GM21447 (cell line): ENCODE results near the gene FIBCD1.
"Not testable (repeated sequence)": the region's sequence is repeated elsewhere in the genome, so short reads cannot be mapped to it uniquely, and the experiment has no call there.

Experiments
- ATAC-seq: cut with Tn5 transposase; IDR thresholded peaks from one replicate; pipeline ENCODE4 v1.9.1; 2021; ENCODE audit not compliant: unreplicated experiment

The FIBCD1 gene

DNA sequence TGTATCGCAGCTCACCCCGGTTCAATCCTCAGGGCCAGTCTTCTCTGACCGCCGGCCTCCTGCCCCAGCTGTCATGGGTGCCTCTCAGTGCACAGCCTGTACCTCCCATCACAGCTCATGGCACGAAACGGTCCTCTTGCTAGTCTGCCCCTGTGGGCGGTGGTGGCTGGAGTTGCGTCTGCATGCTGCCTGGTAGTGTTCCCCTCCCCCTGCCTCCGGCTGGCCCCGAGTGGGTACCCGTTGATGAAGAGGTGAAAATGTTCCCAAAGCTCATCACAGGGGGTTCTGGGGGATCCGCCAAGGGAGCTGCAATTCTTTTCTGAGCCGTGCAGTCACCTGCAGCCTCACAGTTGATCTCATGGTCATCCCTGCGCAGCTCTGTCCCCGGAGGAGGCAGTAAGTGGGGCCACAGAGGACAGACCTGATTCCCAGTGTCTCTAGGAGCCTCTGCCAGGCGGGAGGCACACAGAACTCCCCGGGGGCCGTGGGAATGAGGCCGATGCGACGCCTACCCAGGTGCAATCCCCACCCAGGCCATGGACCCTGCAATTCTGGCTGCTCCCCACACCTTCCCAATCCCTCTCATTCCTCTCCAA is 34.7 kb upstream of the FIBCD1 start:
- ATAC-seq = no peak

DNA sequence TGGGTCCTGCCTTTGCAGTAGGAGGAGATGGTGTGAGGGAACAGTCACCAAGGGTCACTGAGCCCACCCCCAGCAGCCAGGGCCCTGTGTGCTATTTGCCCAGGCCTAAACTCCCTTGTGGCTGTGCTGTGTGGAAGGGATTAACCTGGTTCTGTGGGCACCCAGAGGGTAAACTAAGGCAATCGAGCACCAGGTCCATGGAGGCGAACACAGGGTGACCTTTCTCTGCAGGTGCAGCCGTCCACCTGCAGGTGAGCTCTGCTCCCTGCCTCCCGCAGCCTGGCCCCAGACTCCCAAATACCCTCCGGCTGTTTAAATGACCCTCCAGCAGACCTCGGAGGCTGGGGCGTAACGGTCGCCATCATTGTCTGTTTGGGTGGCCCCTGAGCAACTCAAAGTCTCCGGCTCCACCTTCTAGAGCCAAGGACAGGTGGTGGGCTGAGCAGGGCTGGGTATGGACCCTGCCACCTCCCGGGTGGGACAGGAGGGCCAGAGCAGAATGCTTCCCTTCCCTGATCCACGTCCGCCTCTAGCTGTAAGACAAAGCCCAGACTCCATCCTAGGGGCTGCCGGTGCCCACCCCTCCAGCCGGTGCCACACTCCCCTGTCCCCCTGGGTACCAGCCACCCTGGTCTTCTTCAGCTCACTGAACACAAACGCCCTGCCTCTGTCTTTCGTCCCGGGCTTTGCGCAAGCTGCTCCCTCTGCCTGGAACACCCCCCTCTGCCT is 34.1 kb upstream of the FIBCD1 start:
- no peak for ATAC-seq

DNA sequence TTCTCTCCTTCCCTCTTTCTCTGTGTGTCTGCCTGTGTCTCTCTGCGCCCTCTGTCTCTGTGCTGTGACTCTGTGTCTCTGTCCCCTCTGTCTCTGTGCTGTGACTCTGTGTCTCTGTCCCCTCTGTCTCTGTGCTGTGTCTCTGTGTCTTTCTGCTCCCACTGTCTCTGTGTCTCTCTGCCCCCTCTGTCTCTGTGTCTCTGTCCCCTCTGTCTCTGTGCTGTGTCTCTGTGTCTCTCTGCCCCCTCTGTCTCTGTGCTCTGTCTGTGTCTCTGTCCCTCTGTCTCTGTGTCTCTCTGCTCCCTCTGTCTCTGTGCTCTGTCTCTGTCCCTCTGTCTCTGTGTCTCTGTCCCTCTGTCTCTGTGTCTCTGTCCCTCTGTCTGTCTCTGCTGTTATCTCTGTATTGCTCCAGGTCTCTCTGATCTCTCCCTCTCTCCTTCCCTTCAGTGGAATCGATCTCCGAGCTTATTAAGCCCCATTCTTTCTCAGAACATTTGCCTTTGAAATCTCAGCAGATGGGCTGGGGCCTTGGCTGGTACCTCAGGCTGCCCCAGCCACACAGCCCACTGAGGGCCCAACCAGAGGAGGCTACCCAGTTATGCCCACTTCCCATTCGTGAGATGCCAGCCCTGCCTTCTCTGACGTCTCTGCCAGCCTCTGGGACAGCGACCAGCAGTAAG is 33.4 kb upstream of the FIBCD1 start:
- no peak for ATAC-seq

GRCh38 chr9:130971294-130971849 is 32.3 kb upstream of the FIBCD1 start:
- ATAC-seq = no peak

DNA sequence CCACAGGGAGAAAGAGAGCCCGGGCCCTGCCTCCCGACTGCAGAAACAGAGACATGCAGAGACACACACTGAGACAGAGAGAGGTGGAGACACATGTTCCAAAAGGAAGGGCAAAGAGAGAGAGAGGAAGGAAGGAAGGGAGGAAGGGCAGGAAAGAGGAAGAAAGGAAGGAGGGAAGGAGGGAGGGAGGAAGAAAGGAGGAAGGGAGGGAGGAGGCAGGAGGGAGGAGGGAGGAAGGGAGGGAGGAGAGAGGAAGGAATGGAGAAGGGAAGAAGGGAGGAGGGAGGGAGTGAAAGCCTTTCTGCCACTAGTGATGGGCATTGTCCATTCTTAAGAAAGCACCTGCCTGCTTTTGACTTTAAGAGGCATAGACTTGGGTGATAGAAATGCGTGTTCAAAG is 31.8 kb upstream of the FIBCD1 start:
- ATAC-seq = no peak

- ATAC-seq = no peak
Observed at GRCh38 chr9:130970052-130970451, 31.0 kb upstream of the FIBCD1 start.

DNA sequence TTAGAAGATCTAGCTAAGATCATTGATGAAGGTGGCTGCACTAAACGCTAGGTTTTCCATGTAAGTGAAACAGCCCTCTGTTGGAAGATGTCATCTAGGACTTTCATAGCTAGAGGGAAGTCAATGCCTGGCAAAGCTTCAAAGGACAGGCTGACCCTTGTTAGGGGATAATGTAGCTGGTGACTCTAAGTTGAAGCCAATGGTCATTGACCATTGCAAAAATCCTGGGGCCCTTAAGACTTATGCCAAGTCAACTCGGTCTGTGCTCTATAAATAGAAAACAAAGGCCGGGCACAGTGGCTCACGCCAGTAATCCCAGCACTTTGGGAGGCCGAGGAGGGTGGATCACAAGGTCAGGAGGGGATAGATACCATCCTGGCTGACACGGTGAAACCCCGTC is 26.6 kb upstream of the FIBCD1 start:
- ATAC-seq = no peak

DNA sequence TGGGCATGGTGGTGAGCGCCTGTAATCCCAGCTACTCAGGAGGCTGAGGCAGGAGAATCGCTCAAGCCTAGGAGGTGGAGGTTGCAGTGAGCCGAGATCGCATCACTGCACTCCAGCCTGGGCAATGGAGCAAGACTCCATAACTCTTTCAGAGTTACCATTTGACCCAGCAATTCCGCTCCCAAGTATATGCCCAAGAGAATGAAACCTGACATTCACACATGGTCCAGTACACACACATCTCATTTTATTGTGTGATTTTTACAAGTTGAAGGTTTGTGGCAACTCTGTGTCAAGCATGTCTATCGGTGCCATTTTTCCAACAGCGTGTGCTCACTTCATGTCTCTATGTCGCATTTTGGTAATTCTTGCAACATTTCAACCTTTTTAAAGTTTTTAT is 24.9 kb upstream of the FIBCD1 start:
- no peak for ATAC-seq

DNA sequence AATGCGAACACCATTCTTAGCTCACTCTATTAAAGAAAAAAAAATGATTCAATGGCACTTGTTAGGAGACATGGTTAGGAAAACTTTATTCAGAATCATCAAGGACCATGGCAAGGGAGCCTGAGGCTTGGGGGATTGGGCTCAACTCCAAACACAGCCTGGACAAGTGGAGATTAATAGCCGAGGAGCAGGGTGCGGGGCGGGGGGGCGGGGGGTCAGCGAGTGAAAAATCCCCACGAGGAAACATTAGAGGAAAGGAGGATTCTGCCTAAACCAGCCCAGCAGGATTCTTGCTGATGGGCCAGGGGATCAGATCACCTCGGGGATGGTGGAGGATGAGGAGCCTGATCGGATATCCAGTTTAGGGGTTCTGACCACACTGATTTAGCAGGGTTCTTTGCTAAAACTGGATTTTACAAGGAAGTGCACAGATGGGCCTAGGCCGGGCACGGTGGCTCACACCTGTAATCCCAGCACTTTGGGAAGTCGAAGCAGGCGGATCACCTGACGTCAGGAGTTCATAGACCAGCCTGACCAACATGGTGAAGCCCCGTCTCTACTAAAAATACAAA is 24.4 kb upstream of the FIBCD1 start:
- ATAC-seq = no peak

- ATAC-seq = no peak
Observed at GRCh38 chr9:130962418-130963316, 23.6 kb upstream of the FIBCD1 start.

- ATAC-seq = no peak
Observed at GRCh38 chr9:130961511-130962300, 22.7 kb upstream of the FIBCD1 start.

GRCh38 chr9:130960522-130961378 is 21.7 kb upstream of the FIBCD1 start:
- no peak for ATAC-seq

DNA sequence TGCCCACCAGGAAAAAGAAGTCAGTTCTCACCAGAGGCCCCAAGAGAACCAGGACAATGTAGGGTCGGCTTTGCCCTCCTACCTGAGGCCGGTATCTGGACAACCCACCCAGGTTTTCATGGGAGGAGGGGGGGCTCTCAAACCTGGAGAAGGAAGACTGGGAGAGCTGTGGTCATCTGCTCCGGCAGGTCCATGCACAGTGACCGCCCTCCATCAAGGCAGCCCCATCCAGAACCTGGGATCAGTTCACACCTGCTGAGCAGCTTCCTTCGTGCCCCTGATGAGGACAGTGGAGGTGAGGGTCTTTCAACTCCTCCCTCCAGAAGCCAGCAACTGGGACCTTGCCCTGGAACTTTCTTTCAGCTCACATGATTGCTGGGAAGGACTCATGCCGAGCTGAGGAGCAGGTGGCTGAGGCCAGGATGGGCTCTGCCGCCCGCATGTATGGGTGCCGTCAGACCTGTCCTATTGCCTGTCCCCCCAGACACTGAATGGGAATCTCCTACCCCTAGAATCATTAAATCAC is 20.8 kb upstream of the FIBCD1 start:
- ATAC-seq = no peak

GRCh38 chr9:130958564-130958963 is 19.5 kb upstream of the FIBCD1 start:
- ATAC-seq = not testable (repeated sequence)

DNA sequence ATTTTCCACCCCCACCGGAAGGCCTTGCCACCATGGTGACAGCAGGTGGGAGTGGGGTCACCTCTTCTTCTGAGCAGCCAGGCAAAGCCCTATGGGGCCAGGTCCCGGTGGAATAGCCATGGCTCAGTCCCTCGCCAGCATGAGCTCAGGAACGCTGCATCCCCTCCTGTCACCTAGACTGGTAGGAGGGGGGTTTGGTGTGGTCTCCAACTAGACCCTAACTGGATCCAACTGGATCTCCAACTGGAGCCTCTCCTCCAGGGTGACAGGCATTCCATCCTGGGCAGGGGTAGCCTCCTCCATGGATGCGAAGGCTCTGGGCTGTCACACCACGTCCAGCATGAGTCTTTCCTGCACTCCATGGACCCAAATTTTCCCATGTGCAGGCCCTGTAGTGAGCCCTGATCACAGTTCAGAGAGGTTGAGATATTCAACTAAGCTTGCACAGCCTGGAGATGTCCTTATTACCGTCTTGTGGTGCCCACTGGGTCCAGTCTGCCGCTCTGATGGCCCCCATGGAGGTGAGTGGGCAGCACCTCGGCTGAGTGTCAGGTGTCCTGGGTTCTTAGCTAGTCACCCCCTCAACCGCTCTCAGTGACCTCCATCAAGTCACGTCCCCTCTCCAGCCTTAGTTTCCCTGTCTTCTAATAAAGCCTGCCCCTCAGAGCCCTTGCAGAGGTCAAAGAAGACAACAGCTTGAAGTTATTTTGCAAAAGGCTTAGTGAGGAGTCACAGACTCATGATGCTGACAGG is 18.6 kb upstream of the FIBCD1 start:
- no peak for ATAC-seq

DNA sequence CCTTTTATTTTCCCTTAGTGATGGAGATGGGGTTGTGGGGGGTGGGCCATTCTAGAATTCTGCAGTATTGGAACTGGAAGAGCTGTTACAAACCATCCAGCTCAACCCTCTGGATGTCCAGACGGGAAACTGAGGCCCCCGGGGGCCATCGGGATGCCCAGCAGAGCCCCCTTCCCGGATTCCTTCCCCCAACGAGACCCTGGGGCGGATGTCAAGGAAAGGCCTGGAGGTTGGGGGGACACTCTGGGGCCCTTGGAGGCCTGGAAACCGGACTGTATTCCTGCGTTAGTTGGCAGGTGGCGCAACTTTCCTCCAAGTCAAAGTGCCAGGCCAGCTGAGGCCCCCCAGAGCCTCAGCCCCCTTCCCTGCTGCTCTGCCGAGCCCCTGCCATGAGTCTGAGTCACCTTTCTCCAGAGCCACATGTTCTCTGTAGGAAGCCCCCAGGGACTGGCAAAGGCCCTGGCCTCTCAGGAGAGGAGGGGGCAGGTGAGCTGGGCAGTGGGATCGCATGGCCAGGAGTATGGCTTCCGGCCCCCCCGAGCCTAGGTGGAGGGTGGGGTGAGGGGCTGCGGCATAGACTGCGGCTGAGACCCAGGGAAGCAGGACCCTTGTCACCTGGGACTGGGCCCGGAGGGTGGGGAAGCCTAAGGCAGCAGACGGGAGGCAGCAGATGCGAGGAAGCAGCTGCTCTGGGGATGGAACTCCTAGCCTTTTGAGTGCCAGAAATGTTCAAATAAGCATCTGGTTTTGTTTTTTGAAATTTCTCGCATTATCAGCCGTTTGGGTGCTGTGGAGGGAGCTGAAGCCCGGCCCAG is 17.8 kb upstream of the FIBCD1 start:
- ATAC-seq = no peak

DNA sequence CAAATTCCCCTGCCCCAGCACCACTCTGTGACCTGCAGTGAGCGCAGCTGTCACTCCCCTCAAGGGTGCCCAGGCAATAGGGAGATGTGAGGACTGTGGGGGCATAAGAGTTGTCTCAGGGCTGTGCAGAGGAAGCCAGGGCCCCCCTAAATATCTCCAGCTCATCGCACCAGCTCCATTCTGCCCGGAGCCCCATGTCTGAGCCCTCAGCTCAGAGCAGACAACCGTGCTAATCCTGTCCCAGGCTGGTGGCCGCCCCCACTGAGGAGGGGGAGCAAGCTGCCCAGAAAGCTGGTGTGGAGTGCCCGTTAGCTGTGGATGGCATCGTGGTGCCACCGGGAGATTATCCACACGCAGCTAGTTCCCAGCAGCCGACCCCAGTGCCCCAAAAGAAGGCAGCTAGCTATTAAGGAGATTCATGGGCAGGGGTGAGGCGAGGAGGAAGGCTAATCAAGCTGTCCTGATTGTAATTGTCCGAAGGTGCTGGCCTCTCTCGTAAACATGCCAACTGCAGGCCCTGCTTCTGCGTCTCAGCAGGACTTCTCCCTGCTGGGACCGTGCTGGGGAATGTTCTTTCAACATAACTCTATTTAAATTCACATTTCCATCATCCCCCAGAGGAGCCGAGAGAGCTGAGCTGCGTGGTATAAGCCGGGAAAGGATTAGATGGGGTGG is 17.0 kb upstream of the FIBCD1 start:
- no peak for ATAC-seq
